Mammary epithelial cell (primary cell): ENCODE data around the gene MGAT4D.

Source experiments
- CTCF ChIP-seq, 2 donors: IDR thresholded peaks in 1 of 2; conservative IDR thresholded peaks in 1 of 2; 2 replicates each; pipeline ENCODE4 v1.5.1; 2011 to 2012; ENCODE audit warnings: inconsistent platforms in 2 of 2, low read length in 2 of 2, mild to moderate bottlenecking in 2 of 2, control low read depth in 1 of 2, low read depth in 1 of 2; ENCODE audit not compliant: insufficient read depth in 1 of 2; ENCODE audit errors: extremely low read depth in 1 of 2
- EZH2 ChIP-seq: IDR thresholded peaks from 2 replicates; pipeline ENCODE4 v1.6.1; 2012; ENCODE audit warnings: low read length, inconsistent platforms, borderline replicate concordance

- TF ChIP-seq CTCF (conservative IDR thresholded peaks at IDR 0.05 in 1 of 2, IDR thresholded peaks at IDR 0.05 in 1 of 2; ENCODE audit: extremely low read depth in 1 of 2, insufficient read depth in 1 of 2, low read depth in 1 of 2, low read length in 2 of 2) (no peak), EZH2 (no peak)
Measured at GRCh38 chr4:140463182-140463581, 34.9 kb downstream of the MGAT4D start.
